ENCODE data around the gene NEK7.

DNA sequence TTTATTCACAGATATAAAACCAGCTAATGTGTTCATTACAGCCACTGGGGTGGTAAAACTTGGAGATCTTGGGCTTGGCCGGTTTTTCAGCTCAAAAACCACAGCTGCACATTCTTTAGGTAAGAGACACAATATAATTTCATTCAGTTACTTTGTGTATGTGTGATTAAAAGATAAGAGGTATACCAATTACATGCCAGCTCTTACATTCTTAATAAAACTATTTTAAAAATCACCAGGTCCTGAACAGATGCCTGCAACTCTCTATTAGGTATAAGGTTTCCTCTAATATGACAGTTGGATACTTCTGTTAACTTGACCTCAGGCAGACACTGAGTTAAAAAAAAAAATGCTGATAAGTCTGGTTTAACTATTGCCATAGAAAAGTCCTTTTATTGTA lies 122.1 kb downstream of the NEK7 start:
- TF ChIP-seq ASH2L (IDR thresholded peaks at IDR 0.05; ENCODE audit: low read length) (no peak), JUND (IDR thresholded peaks at IDR 0.05; ENCODE audit: low read length) (no peak)

Data from H1 (cell line).